GM23338 (cell line): Measurements from ENCODE around the gene CFTR. TPM values are rescaled to one million over a fixed set of nuclear protein-coding genes. Genes with fewer than 3 reads are reported as not detected.

Source experiments
- ATAC-seq: fragments of 200-7000 bp; cut with Tn5 transposase; 3 replicates; pipeline ENCODE4 v1.9.1; 2020
- DNase-seq: peaks from one replicate; pipeline ENCODE4 v3.0.0-alpha.2; 2015; ENCODE audit warnings: low spot score
- H2AFZ ChIP-seq: fragments of 200-600 bp; sonication (generic); 2 replicates; pipeline ENCODE4 v1.8.0; 2016; ENCODE audit warnings: antibody characterized with exemption, mild to moderate bottlenecking, moderate library complexity
- H3F3A ChIP-seq: fragments of 200-600 bp; sonication (generic); replicated peaks from 2 replicates; pipeline ENCODE4 v1.8.0; 2017; ENCODE audit warnings: antibody characterized with exemption, mixed run types, low read depth
- H3K27ac ChIP-seq: fragments of 200-600 bp; sonication (generic); 2 replicates; pipeline ENCODE4 v1.6.1; 2016; ENCODE audit warnings: low read depth
- H3K27me3 ChIP-seq: fragments of 200-600 bp; sonication (generic); 2 replicates; pipeline ENCODE4 v1.8.0; 2016; ENCODE audit warnings: mild to moderate bottlenecking, mixed run types, moderate library complexity; ENCODE audit not compliant: insufficient read depth
- H3K36me3 ChIP-seq: fragments of 200-600 bp; sonication (generic); 2 replicates; pipeline ENCODE4 v1.8.0; 2016; ENCODE audit warnings: mild to moderate bottlenecking; ENCODE audit not compliant: insufficient read depth
- H3K4me1 ChIP-seq: fragments of 200-600 bp; sonication (generic); 2 replicates; pipeline ENCODE4 v1.8.0; 2016; ENCODE audit warnings: mild to moderate bottlenecking, moderate library complexity; ENCODE audit not compliant: insufficient read depth
- H3K4me2 ChIP-seq: fragments of 200-600 bp; sonication (generic); 2 replicates; pipeline ENCODE4 v1.7.1; 2017; ENCODE audit warnings: mixed run types
- H3K4me3 ChIP-seq: fragments of 200-600 bp; sonication (generic); 2 replicates; pipeline ENCODE4 v1.6.1; 2016; ENCODE audit warnings: mixed run types
- H3K79me2 ChIP-seq: fragments of 200-600 bp; sonication (generic); replicated peaks from 2 replicates; pipeline ENCODE4 v1.8.0; 2017; ENCODE audit warnings: mild to moderate bottlenecking; ENCODE audit not compliant: insufficient read depth
- H3K9me2 ChIP-seq: fragments of 200-600 bp; sonication (generic); 2 replicates; pipeline ENCODE4 v1.8.0; 2017; ENCODE audit not compliant: insufficient read depth
- H4K20me1 ChIP-seq: fragments of 200-600 bp; sonication (generic); replicated peaks from 2 replicates; pipeline ENCODE4 v1.8.0; 2017; ENCODE audit warnings: mild to moderate bottlenecking; ENCODE audit not compliant: insufficient read depth
- H3K27ac Mint-ChIP-seq: 2 replicates; pipeline ENCODE4 v1.8.0; 2020; ENCODE audit warnings: inconsistent platforms, mild to moderate bottlenecking, moderate library complexity, mixed read lengths
- H3K27me3 Mint-ChIP-seq: 3 replicates; pipeline ENCODE4 v1.8.0; 2022; ENCODE audit warnings: low read depth, mild to moderate bottlenecking, moderate library complexity, mixed read lengths, inconsistent platforms; ENCODE audit not compliant: insufficient read depth, poor library complexity
- H3K36me3 Mint-ChIP-seq: 3 replicates; pipeline ENCODE4 v1.8.0; 2021; ENCODE audit warnings: low read depth, mild to moderate bottlenecking, inconsistent platforms, moderate library complexity, mixed read lengths
- H3K4me1 Mint-ChIP-seq: 3 replicates; pipeline ENCODE4 v1.8.0; 2020; ENCODE audit warnings: mild to moderate bottlenecking, inconsistent platforms, mixed read lengths
- H3K4me3 Mint-ChIP-seq: 3 replicates; pipeline ENCODE4 v1.8.0; 2021; ENCODE audit warnings: moderate library complexity, mild to moderate bottlenecking, inconsistent platforms, mixed read lengths
- H3K9me3 Mint-ChIP-seq: 3 replicates; pipeline ENCODE4 v1.8.0; 2020; ENCODE audit warnings: moderate library complexity, mild to moderate bottlenecking, inconsistent platforms, mixed read lengths
- CREB1 ChIP-seq: fragments of 250-450 bp; sonication (Bioruptor Pico); IDR thresholded peaks from 2 replicates; pipeline ENCODE4 v1.5.0; 2020; ENCODE audit warnings: low read depth, mild to moderate bottlenecking, moderate library complexity
- CTCF ChIP-seq, 2 experiments: fragments of 200-600 bp in 1 of 2; sonication (generic) in 1 of 2; conservative IDR thresholded peaks; 2 replicates each; pipeline versions ENCODE4 v1.5.1 to v1.6.1; 2016 to 2017; ENCODE audit warnings: antibody characterized with exemption in 2 of 2, low read depth in 2 of 2, mild to moderate bottlenecking in 2 of 2, moderate library complexity in 1 of 2
- EZH2 ChIP-seq: fragments of 200-600 bp; sonication (generic); IDR thresholded peaks from one replicate; pipeline ENCODE4 v1.8.0; 2017; ENCODE audit warnings: antibody characterized with exemption, mild to moderate bottlenecking, low read depth; ENCODE audit not compliant: unreplicated experiment
- JUNB ChIP-seq: IDR thresholded peaks from one replicate; pipeline ENCODE4 v1.6.1; 2016; ENCODE audit warnings: antibody characterized with exemption; ENCODE audit not compliant: unreplicated experiment
- POLR2AphosphoS5 ChIP-seq: IDR thresholded peaks from 2 replicates; pipeline ENCODE4 v1.6.1; 2016; ENCODE audit warnings: antibody characterized with exemption, low read depth
- REST ChIP-seq: IDR thresholded peaks from one replicate; pipeline ENCODE4 v1.6.1; 2018; ENCODE audit warnings: antibody characterized with exemption; ENCODE audit not compliant: unreplicated experiment
- STAT1 ChIP-seq: IDR thresholded peaks from one replicate; pipeline ENCODE4 v1.6.1; 2016; ENCODE audit warnings: antibody characterized with exemption; ENCODE audit not compliant: unreplicated experiment
- ZNF114 ChIP-seq: fragments of 250-450 bp; sonication (Bioruptor Pico); IDR thresholded peaks from 2 replicates; pipeline ENCODE4 v1.5.0; 2020; ENCODE audit warnings: mild to moderate bottlenecking, moderate library complexity
- ZNF331 ChIP-seq: fragments of 250-450 bp; sonication (Bioruptor Pico); IDR thresholded peaks from 2 replicates; pipeline ENCODE4 v1.5.0; 2020; ENCODE audit warnings: low read depth, mild to moderate bottlenecking, moderate library complexity
- ZNF462 ChIP-seq: fragments of 250-450 bp; sonication (Bioruptor Pico); IDR thresholded peaks from 2 replicates; pipeline ENCODE4 v1.5.0; 2020; ENCODE audit warnings: mild to moderate bottlenecking, moderate library complexity
- polyA plus RNA-seq: library from polyadenylated mRNA; unstranded; fragments of >200 nt; fragmentation: Nextera tagmentation; extraction: Ambion mirVana; gene quantifications from 2 replicates; pipeline ENCODE4 v1.2.1, GENCODE V29; 2016
- total RNA-seq: library from RNA; depleted of rRNA; stranded (reverse); fragments of >200 nt; shearing (Covaris generic); gene quantifications from 2 replicates; pipeline ENCODE4 v1.2.3, GENCODE V29; 2014

CFTR gene
- total and polyA plus RNA-seq, 2 experiments from 2014 or later, result 0.45 to 1.2 TPM

- no peak; a peak in 1 of 4 replicates for TF ChIP-seq CTCF (conservative IDR thresholded peaks at IDR 0.05; ENCODE audit: low read depth in 2 of 2)
Observed at GRCh38 chr7:117592011-117592635, 112.3 kb downstream of the CFTR start (continued).

GRCh38 chr7:117596134-117596533, 116.3 kb downstream of the CFTR start:
- Mint-ChIP-seq H3K27me3 (peaks cover 2% of the 10 kb centered on the region), H3K9me3 (no peaks in the 10 kb centered on the region), H3K4me3 (no peak overlapping the region), H3K4me1 (no peaks in the 10 kb centered on the region), H3K27ac (no peak overlapping the region), H3K36me3 (no peaks in the 10 kb centered on the region)
- H3K9me2 ChIP-seq, result no peaks in the 10 kb centered on the region
- no peaks in the 10 kb centered on the region for H4K20me1 ChIP-seq
- H3K4me2 ChIP-seq, result no peak overlapping the region
- DNase-seq (no peak), ATAC-seq (no peak)
- no peaks in the 10 kb centered on the region for H3K27me3 ChIP-seq
- H3K4me1 ChIP-seq, result no peaks in the 10 kb centered on the region
- no peaks in the 10 kb centered on the region for H3F3A ChIP-seq
- no peak overlapping the region for H3K4me3 ChIP-seq
- no peak overlapping the region for H2AFZ ChIP-seq
- H3K27ac ChIP-seq, result no peak overlapping the region
- no peaks in the 10 kb centered on the region for H3K36me3 ChIP-seq
- no peaks in the 10 kb centered on the region for H3K79me2 ChIP-seq
- TF ChIP-seq REST, result no peak
- TF ChIP-seq ZNF114 (CRISPR knock-in tag), result no peak
- TF ChIP-seq JUNB, result no peak
- TF ChIP-seq ZNF331 (CRISPR knock-in tag), result no peak
- no peak for TF ChIP-seq EZH2
- no peak for TF ChIP-seq ZNF462 (CRISPR knock-in tag)
- TF ChIP-seq POLR2AphosphoS5, result no peak
- TF ChIP-seq CTCF (conservative IDR thresholded peaks at IDR 0.05; ENCODE audit: low read depth in 2 of 2), result no peak
- TF ChIP-seq STAT1, result no peak
- no peak for TF ChIP-seq CREB1 (CRISPR knock-in tag)
